ENCODE measurements around the gene ADGRA3. TPM values are rescaled to one million over a fixed set of nuclear protein-coding genes. Genes with fewer than 3 reads are reported as not detected.

Gene ADGRA3
- total and polyA plus RNA-seq, 2 experiments from 2014 or later: 16.2 to 73.9 TPM

DNA sequence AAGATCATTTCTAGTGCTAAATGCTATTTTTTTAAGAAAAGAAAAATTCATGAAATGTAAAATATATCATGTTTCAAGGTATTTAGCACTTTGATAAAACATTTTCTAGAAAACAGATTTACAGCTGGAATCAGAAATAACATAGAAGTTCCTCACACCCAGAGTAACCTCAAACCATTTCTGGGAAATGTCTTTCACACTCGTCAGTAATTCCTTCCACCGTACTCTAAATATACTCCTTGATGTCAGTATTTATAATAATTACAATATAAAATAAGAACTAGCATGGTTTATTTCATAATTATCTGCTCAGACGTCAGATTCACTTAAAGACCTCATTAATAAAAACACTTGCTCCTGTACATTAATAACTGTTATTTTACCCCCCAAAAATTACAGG is 103.9 kb downstream of the ADGRA3 start:
- H3F3A ChIP-seq (replicated peaks; ENCODE audit: low read depth): no peaks in the 10 kb centered on the region
- ATAC-seq (no peak), DNase-seq (ENCODE audit: low spot score) (no peak)
- peaks cover 16% of the 10 kb centered on the region; the same call in 2 of the 3 replicates for H3K36me3 Mint-ChIP-seq (ENCODE audit: low read depth)
- H3K27me3 ChIP-seq (ENCODE audit: insufficient read depth): no peaks in the 10 kb centered on the region
- no peaks in the 10 kb centered on the region for H3K4me1 Mint-ChIP-seq
- TF ChIP-seq CREB1 (CRISPR knock-in tag; IDR thresholded peaks at IDR 0.05; ENCODE audit: low read depth) (no peak), EZH2 (IDR thresholded peaks at IDR 0.05; ENCODE audit: low read depth, unreplicated experiment) (no peak), EZH2phosphoT487 (IDR thresholded peaks at IDR 0.05; ENCODE audit: unreplicated experiment) (no peak), NANOG (IDR thresholded peaks at IDR 0.05; ENCODE audit: borderline replicate concordance) (no peak), JUNB (IDR thresholded peaks at IDR 0.05; ENCODE audit: unreplicated experiment) (no peak), POLR2AphosphoS5 (IDR thresholded peaks at IDR 0.05; ENCODE audit: low read depth) (no peak), ZNF114 (CRISPR knock-in tag; IDR thresholded peaks at IDR 0.05) (no peak), ZNF331 (CRISPR knock-in tag; IDR thresholded peaks at IDR 0.05; ENCODE audit: low read depth) (no peak), STAT1 (IDR thresholded peaks at IDR 0.05; ENCODE audit: unreplicated experiment) (no peak)
- TF ChIP-seq, protein P1, sequence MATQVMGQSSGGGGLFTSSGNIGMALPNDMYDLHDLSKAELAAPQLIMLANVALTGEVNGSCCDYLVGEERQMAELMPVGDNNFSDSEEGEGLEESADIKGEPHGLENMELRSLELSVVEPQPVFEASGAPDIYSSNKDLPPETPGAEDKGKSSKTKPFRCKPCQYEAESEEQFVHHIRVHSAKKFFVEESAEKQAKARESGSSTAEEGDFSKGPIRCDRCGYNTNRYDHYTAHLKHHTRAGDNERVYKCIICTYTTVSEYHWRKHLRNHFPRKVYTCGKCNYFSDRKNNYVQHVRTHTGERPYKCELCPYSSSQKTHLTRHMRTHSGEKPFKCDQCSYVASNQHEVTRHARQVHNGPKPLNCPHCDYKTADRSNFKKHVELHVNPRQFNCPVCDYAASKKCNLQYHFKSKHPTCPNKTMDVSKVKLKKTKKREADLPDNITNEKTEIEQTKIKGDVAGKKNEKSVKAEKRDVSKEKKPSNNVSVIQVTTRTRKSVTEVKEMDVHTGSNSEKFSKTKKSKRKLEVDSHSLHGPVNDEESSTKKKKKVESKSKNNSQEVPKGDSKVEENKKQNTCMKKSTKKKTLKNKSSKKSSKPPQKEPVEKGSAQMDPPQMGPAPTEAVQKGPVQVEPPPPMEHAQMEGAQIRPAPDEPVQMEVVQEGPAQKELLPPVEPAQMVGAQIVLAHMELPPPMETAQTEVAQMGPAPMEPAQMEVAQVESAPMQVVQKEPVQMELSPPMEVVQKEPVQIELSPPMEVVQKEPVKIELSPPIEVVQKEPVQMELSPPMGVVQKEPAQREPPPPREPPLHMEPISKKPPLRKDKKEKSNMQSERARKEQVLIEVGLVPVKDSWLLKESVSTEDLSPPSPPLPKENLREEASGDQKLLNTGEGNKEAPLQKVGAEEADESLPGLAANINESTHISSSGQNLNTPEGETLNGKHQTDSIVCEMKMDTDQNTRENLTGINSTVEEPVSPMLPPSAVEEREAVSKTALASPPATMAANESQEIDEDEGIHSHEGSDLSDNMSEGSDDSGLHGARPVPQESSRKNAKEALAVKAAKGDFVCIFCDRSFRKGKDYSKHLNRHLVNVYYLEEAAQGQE (IDR thresholded peaks at IDR 0.05; ENCODE audit: unreplicated experiment): no peak
- TF ChIP-seq, protein P2, sequence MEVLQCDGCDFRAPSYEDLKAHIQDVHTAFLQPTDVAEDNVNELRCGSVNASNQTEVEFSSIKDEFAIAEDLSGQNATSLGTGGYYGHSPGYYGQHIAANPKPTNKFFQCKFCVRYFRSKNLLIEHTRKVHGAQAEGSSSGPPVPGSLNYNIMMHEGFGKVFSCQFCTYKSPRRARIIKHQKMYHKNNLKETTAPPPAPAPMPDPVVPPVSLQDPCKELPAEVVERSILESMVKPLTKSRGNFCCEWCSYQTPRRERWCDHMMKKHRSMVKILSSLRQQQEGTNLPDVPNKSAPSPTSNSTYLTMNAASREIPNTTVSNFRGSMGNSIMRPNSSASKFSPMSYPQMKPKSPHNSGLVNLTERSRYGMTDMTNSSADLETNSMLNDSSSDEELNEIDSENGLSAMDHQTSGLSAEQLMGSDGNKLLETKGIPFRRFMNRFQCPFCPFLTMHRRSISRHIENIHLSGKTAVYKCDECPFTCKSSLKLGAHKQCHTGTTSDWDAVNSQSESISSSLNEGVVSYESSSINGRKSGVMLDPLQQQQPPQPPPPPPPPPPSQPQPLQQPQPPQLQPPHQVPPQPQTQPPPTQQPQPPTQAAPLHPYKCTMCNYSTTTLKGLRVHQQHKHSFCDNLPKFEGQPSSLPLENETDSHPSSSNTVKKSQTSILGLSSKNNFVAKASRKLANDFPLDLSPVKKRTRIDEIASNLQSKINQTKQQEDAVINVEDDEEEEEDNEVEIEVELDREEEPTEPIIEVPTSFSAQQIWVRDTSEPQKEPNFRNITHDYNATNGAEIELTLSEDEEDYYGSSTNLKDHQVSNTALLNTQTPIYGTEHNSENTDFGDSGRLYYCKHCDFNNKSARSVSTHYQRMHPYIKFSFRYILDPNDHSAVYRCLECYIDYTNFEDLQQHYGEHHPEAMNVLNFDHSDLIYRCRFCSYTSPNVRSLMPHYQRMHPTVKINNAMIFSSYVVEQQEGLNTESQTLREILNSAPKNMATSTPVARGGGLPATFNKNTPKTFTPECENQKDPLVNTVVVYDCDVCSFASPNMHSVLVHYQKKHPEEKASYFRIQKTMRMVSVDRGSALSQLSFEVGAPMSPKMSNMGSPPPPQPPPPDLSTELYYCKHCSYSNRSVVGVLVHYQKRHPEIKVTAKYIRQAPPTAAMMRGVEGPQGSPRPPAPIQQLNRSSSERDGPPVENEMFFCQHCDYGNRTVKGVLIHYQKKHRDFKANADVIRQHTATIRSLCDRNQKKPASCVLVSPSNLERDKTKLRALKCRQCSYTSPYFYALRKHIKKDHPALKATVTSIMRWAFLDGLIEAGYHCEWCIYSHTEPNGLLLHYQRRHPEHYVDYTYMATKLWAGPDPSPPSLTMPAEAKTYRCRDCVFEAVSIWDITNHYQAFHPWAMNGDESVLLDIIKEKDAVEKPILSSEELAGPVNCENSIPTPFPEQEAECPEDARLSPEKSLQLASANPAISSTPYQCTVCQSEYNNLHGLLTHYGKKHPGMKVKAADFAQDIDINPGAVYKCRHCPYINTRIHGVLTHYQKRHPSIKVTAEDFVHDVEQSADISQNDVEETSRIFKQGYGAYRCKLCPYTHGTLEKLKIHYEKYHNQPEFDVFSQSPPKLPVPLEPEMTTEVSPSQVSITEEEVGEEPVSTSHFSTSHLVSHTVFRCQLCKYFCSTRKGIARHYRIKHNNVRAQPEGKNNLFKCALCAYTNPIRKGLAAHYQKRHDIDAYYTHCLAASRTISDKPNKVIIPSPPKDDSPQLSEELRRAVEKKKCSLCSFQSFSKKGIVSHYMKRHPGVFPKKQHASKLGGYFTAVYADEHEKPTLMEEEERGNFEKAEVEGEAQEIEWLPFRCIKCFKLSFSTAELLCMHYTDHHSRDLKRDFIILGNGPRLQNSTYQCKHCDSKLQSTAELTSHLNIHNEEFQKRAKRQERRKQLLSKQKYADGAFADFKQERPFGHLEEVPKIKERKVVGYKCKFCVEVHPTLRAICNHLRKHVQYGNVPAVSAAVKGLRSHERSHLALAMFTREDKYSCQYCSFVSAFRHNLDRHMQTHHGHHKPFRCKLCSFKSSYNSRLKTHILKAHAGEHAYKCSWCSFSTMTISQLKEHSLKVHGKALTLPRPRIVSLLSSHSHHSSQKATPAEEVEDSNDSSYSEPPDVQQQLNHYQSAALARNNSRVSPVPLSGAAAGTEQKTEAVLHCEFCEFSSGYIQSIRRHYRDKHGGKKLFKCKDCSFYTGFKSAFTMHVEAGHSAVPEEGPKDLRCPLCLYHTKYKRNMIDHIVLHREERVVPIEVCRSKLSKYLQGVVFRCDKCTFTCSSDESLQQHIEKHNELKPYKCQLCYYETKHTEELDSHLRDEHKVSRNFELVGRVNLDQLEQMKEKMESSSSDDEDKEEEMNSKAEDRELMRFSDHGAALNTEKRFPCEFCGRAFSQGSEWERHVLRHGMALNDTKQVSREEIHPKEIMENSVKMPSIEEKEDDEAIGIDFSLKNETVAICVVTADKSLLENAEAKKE (CRISPR knock-in tag; IDR thresholded peaks at IDR 0.05): no peak
- TF ChIP-seq, protein P3, sequence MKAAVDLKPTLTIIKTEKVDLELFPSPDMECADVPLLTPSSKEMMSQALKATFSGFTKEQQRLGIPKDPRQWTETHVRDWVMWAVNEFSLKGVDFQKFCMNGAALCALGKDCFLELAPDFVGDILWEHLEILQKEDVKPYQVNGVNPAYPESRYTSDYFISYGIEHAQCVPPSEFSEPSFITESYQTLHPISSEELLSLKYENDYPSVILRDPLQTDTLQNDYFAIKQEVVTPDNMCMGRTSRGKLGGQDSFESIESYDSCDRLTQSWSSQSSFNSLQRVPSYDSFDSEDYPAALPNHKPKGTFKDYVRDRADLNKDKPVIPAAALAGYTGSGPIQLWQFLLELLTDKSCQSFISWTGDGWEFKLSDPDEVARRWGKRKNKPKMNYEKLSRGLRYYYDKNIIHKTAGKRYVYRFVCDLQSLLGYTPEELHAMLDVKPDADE (IDR thresholded peaks at IDR 0.05): no peak
- TF ChIP-seq, protein P4, sequence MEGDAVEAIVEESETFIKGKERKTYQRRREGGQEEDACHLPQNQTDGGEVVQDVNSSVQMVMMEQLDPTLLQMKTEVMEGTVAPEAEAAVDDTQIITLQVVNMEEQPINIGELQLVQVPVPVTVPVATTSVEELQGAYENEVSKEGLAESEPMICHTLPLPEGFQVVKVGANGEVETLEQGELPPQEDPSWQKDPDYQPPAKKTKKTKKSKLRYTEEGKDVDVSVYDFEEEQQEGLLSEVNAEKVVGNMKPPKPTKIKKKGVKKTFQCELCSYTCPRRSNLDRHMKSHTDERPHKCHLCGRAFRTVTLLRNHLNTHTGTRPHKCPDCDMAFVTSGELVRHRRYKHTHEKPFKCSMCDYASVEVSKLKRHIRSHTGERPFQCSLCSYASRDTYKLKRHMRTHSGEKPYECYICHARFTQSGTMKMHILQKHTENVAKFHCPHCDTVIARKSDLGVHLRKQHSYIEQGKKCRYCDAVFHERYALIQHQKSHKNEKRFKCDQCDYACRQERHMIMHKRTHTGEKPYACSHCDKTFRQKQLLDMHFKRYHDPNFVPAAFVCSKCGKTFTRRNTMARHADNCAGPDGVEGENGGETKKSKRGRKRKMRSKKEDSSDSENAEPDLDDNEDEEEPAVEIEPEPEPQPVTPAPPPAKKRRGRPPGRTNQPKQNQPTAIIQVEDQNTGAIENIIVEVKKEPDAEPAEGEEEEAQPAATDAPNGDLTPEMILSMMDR (conservative IDR thresholded peaks at IDR 0.05; ENCODE audit: low read depth in 2 of 2): no peak
- H2AFZ ChIP-seq: no peak overlapping the region
- H3K36me3 ChIP-seq (ENCODE audit: insufficient read depth): no peaks in the 10 kb centered on the region; the same call in 1 of the 2 replicates
- H3K27ac Mint-ChIP-seq: no peak overlapping the region
- H3K4me1 ChIP-seq (ENCODE audit: insufficient read depth): no peaks in the 10 kb centered on the region
- no peak overlapping the region for H3K4me3 Mint-ChIP-seq
- no peaks in the 10 kb centered on the region for H3K9me3 Mint-ChIP-seq
- no peaks in the 10 kb centered on the region for H3K9me2 ChIP-seq (ENCODE audit: insufficient read depth)
- no peaks in the 10 kb centered on the region for H3K27me3 Mint-ChIP-seq (ENCODE audit: insufficient read depth, low read depth, poor library complexity)
- H3K4me2 ChIP-seq: no peak overlapping the region
- no peak overlapping the region for H3K27ac ChIP-seq (ENCODE audit: low read depth)
- H3K4me3 ChIP-seq: no peak overlapping the region
- H4K20me1 ChIP-seq (replicated peaks; ENCODE audit: insufficient read depth): no peaks in the 10 kb centered on the region
- H3K79me2 ChIP-seq (replicated peaks; ENCODE audit: insufficient read depth): no peaks in the 10 kb centered on the region

Data from GM23338 (cell line).